ACC112 (cell line): ENCODE measurements around the gene CD248.
"Not testable (repeated sequence)": the region's sequence is repeated elsewhere in the genome, so short reads cannot be mapped to it uniquely, and the experiment has no call there.

Experiments used
- H2AFZ ChIP-seq: fragments of 200-600 bp; sonication (generic); one replicate; pipeline ENCODE4 v1.6.0; 2017; ENCODE audit warnings: antibody characterized with exemption, low read length; ENCODE audit not compliant: unreplicated experiment
- H3K27ac ChIP-seq: fragments of 200-600 bp; sonication (generic); 2 replicates; pipeline ENCODE4 v1.5.1; 2014; ENCODE audit warnings: low read depth, mild to moderate bottlenecking, antibody characterized with exemption, low read length, moderate library complexity
- H3K27me3 ChIP-seq: fragments of 200-600 bp; sonication (generic); 2 replicates; pipeline ENCODE4 v1.6.1; 2014; ENCODE audit warnings: mild to moderate bottlenecking, antibody characterized with exemption, low read length, moderate library complexity, mixed read lengths; ENCODE audit not compliant: insufficient read depth
- H3K36me3 ChIP-seq: fragments of 200-600 bp; sonication (generic); 2 replicates; pipeline ENCODE4 v1.6.1; 2016; ENCODE audit warnings: mild to moderate bottlenecking, antibody characterized with exemption, low read length, moderate library complexity, mixed read lengths; ENCODE audit not compliant: insufficient read depth
- H3K4me1 ChIP-seq: fragments of 200-600 bp; sonication (generic); one replicate; pipeline ENCODE4 v1.6.1; 2016; ENCODE audit warnings: low read length, mixed read lengths; ENCODE audit not compliant: insufficient read depth, unreplicated experiment, control insufficient read depth
- H3K4me3 ChIP-seq: fragments of 200-600 bp; sonication (generic); 2 replicates; pipeline ENCODE4 v1.5.1; 2014; ENCODE audit warnings: mild to moderate bottlenecking, low read depth, low read length
- H3K79me2 ChIP-seq: fragments of 200-600 bp; sonication (generic); one replicate; pipeline ENCODE4 v1.6.0; 2016; ENCODE audit warnings: low read length; ENCODE audit not compliant: control insufficient read depth, unreplicated experiment, insufficient read depth

CD248 gene

DNA sequence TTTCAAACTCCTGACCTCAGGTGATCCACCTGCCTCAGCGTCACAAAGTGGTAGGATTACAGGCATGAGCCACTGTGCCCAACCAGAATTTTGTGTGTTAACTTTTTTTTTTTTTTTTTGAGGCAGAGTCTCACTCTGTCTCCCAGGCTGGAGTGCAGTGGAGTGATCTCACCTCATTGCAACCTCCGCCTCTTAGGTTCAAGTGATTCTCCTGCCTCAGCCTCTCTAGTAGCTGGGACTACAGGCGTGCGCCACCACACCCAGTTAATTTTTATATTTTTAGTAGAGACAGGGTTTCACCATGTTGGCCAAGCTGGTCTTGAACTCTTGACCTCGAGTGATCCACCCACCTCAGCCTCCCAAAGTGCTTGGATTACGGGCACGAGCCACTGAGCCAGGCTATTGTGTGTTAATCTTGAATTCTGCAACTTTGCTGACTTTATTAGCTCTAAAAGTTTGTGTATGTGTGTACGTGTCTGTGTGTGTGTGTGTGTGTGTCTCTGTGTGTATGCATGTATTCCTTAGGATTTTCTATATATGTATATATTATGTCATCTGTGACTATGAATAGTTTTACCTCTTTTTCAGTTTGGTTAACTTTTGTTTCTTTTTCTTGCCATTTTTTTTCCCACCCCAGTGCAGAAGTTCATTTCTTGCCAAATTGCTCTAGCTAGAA lies 33.9 kb upstream of the CD248 start:
- H3K4me1 ChIP-seq = peaks cover 12% of the 10 kb centered on the region
- not testable (repeated sequence) for H3K27ac ChIP-seq, H2AFZ ChIP-seq, H3K36me3 ChIP-seq, H3K27me3 ChIP-seq, H3K4me3 ChIP-seq, H3K79me2 ChIP-seq

DNA sequence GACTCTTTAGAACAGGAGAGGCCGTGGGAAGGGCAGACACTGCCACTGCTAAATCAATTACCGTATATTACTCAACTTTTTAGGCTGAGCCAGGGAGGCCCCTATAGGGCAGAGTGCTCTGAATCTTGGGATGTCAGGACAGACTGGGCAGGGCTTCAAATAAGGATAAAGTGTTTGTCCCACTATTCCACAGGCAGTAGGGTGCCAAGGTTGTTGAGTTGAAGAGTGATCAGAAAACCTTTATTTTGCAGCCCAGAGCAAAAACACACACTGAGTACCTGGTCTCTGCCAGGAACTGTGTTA lies 32.2 kb upstream of the CD248 start:
- Histone ChIP-seq H2AFZ (no peak overlapping the region), H3K4me3 (no peak overlapping the region), H3K27me3 (no peaks in the 10 kb centered on the region), H3K79me2 (peaks cover 8% of the 10 kb centered on the region), H3K36me3 (no peaks in the 10 kb centered on the region), H3K27ac (no peak overlapping the region), H3K4me1 (peaks cover 21% of the 10 kb centered on the region)

DNA sequence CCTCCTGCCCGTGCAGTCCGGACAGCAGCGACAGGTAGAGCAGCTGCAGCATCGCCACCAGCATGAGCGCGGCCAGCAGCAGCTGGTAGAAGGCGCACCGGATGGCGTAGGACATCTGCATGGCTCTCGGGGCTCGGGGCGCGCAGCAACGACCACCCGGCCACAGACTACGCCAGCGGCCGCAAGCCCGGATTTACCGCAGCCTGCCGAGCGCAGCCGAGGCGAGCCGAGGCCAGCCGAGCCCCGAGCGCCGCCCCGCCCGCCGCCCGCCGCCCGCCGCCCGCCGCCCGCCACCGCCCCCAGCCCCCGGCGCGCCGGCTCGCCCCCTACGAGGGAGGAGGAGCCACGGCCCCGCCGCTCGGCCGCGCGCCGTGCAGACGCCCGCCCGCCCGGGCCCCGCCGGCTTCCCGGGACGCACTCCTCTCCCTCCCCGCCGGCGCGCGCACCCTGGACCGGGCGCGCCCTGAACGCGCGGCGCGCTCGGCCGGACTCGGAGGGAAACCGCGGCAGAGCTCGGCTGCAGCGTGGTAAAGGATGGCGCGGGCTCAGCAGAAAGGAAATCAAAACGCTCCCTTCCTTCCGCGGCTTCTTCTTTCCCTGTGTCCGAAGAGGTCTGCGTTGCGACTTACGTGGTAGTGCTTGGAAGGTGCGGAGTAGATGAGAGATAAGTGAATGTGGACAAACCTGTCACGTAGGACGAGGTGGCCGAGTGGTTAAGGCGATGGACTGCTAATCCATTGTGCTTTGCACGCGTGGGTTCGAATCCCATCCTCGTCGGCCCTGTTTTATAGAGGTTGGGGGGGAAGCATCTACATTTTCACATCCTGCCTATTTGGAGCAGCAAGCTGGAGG lies 30.8 kb upstream of the CD248 start, which contains the start of gene B4GAT1:
Gene B4GAT1, minus strand, starts transcription at position 205 of the 852 bp plus-strand sequence. Its CDS starts 84 bp downstream, at position 121.
- H3K36me3 ChIP-seq = no peaks in the 10 kb centered on the region
- peaks cover 26% of the 10 kb centered on the region for H3K4me1 ChIP-seq
- H3K79me2 ChIP-seq = peaks cover 20% of the 10 kb centered on the region
- H3K27ac ChIP-seq = peak within 1 kb of the TSS; percentile 55
- H3K27me3 ChIP-seq = no peaks in the 10 kb centered on the region
- H2AFZ ChIP-seq = peak within 1 kb of the TSS; percentile 97
- peak within 1 kb of the TSS; percentile 93 for H3K4me3 ChIP-seq

DNA sequence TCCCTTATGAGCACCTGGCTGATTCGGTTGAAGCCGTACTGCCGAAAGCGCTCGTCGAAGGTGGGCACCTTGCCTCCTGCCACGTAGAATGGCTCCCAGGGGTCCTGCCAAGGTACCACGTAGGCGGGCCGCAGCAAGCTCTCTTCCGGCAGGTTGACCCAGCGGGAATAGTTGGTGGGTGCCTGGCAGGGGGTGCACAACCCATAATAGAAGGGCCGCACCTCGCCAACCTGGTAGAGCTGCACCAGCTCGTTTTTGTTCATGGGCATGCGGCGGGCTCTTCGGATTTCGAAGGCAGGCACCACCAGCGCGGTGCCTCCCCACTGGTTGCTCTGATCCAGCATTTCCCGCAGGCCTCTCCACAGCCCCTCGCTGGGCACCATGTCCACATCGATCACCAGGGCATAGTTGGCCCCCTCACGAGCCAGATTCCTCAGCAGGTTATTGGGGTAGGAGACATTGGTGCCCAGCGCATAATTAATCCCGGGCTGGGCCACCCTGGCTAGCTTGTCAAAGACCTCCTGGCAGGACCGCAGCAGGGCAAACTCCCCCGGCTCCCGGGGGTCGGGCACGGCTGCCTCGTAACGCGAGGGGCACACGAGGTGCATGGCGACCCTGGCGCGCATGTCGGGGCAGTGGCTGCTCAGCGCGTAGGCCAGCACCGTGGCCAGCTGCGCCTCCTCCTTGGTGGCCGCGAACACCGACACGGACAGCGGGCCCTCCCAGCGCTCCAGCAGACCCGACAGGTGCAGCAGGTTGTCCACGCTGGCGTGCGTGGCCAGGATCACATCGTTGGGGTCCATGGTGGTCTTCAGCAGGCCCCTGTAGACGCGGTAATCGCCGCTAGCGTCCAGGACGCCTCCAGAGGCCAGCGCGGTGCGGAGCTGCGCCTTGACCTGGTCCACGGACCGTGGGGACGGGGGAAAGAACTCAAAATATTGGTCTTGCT lies 29.9 kb upstream of the CD248 start:
- Histone ChIP-seq H3K27ac (no peak overlapping the region; the same call in 1 of the 2 replicates), H2AFZ (peak overlapping the region; percentile 97)

DNA sequence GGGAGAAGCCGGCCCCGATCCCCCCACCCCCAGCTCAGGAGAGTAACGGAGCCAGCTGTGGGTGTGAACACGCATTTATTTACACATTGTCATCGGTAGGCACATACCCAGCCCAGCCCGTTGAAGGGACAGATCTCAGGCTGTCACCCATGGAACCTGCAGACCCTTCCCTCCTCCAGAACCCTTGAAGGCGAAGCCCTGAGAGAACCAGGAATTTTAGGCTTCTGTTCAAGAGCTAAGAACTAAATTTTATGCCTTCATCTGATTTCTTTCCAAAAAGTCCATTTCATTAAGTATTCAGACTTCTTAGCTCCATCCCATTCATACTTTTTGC lies 28.4 kb upstream of the CD248 start:
- peaks cover 20% of the 10 kb centered on the region for H3K79me2 ChIP-seq
- peak overlapping the region; percentile 57 for H3K27ac ChIP-seq
- peaks cover 26% of the 10 kb centered on the region for H3K4me1 ChIP-seq
- peak overlapping the region; percentile 81 for H2AFZ ChIP-seq
- no peaks in the 10 kb centered on the region for H3K36me3 ChIP-seq
- H3K27me3 ChIP-seq = no peaks in the 10 kb centered on the region
- H3K4me3 ChIP-seq = peak overlapping the region; percentile 83

More for the DNA sequence above, 29.9 kb upstream of the CD248 start:
- H3K36me3 ChIP-seq = no peaks in the 10 kb centered on the region
- H3K4me3 ChIP-seq = peak overlapping the region; percentile 83
- no peaks in the 10 kb centered on the region for H3K27me3 ChIP-seq
- peaks cover 26% of the 10 kb centered on the region for H3K4me1 ChIP-seq
- peaks cover 20% of the 10 kb centered on the region for H3K79me2 ChIP-seq

DNA sequence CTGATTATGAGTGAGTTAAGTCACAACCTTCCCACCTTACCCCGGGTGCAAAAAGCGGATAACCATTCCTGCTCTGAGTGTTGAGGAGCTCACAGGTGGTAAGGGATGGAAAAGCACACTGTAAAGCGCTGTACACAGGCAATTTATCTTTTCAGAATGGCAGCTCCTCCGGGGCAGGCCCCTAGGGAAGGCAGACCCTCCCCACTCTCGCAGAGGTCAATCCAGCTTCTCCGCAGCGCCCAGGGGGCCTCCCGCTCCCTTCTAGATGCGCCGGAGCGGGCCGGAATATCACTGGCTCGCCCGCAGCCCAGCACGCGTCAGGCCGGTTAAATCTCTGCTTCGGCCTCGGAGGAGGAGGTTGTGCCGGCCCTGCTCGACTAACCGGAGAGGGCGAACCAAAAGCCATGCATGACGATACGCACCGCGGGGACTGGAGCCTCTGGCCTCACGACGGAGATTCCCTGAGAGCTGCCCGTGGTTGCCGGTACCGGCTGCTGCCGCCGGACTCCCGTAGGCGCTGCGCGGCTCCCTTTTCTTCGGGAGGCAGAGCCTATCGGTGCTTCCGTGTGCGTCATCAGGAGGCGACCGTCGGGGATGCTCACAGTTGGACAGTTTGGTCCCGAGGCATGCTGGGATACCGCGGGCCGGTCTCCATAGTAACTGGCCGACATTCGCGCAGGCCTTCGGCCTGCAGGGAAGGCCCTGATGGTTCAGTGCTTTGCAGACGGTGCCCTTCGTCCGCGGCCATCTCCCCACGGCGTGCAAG lies 27.9 kb upstream of the CD248 start, which contains the start of gene BRMS1:
Gene BRMS1, minus strand, starts transcription at position 555 of the 766 bp plus-strand sequence. CDS start 2,870 bp downstream, outside the sequence.
- peaks cover 26% of the 10 kb centered on the region for H3K4me1 ChIP-seq
- H3K27me3 ChIP-seq = no peaks in the 10 kb centered on the region
- peak within 1 kb of the TSS; percentile 83 for H3K4me3 ChIP-seq
- H3K27ac ChIP-seq = peak within 1 kb of the TSS; percentile 57
- peak within 1 kb of the TSS; percentile 81 for H2AFZ ChIP-seq
- H3K79me2 ChIP-seq = peaks cover 20% of the 10 kb centered on the region
- no peaks in the 10 kb centered on the region for H3K36me3 ChIP-seq

DNA sequence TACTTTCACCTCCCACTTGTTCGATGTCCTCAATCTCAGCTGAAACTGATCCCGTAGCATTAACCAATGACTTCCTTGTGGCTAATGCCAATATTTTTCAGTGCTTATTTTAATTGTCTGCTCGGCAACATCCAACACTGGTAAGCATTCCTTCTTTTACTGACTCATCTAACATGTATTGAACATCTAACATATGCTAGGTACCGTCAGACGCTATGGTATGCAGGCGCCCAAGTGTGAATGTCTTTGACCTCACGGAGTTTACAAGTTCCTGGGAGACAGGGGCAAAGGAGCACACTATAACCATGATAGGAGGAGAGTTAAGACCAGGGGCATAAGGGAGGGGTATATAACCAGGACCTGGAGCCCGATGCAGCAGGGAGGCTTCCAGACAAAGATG lies 26.3 kb upstream of the CD248 start:
- peaks cover 30% of the 10 kb centered on the region for H3K4me1 ChIP-seq
- no peak overlapping the region; the same call in 1 of the 2 replicates for H3K4me3 ChIP-seq
- no peaks in the 10 kb centered on the region for H3K36me3 ChIP-seq
- peaks cover 20% of the 10 kb centered on the region for H3K79me2 ChIP-seq
- no peaks in the 10 kb centered on the region for H3K27me3 ChIP-seq
- H3K27ac ChIP-seq = no peak overlapping the region
- no peak overlapping the region for H2AFZ ChIP-seq

DNA sequence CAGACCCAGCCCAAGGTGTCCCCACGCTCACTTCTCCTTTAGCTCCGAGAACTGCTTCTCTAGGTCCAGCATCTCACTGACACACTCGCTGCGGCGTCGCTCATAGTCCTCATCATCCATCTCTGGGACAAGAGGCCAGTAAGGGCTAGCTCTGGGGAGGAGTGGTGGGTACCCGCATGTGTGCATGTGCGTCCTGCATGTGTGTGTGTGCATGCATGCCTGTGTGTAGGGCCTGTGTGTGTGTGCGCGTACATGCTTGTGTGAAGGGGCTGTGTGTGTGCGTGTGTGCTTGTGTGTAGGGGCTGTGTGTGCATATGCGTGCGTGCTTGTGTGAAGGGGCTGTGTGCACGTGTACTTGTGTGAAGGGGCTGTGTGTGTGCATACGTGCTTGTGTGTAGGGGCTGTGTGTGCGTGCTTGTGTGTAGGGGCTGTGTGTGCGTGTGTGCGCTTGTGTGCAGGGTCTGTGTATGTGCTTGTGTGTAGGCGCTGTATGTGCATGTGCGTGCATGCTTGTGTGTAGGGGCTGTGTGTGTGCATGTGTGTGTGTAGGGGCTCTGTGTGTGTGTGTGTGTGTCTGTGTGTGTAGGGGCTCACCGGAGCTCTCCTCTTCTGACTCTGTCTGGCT lies 24.8 kb upstream of the CD248 start:
- H3K79me2 ChIP-seq = peaks cover 20% of the 10 kb centered on the region
- no peaks in the 10 kb centered on the region for H3K27me3 ChIP-seq
- H3K27ac ChIP-seq = no peak overlapping the region
- no peak overlapping the region for H2AFZ ChIP-seq
- H3K4me3 ChIP-seq = no peak overlapping the region
- H3K4me1 ChIP-seq = peaks cover 41% of the 10 kb centered on the region
- no peaks in the 10 kb centered on the region for H3K36me3 ChIP-seq

DNA sequence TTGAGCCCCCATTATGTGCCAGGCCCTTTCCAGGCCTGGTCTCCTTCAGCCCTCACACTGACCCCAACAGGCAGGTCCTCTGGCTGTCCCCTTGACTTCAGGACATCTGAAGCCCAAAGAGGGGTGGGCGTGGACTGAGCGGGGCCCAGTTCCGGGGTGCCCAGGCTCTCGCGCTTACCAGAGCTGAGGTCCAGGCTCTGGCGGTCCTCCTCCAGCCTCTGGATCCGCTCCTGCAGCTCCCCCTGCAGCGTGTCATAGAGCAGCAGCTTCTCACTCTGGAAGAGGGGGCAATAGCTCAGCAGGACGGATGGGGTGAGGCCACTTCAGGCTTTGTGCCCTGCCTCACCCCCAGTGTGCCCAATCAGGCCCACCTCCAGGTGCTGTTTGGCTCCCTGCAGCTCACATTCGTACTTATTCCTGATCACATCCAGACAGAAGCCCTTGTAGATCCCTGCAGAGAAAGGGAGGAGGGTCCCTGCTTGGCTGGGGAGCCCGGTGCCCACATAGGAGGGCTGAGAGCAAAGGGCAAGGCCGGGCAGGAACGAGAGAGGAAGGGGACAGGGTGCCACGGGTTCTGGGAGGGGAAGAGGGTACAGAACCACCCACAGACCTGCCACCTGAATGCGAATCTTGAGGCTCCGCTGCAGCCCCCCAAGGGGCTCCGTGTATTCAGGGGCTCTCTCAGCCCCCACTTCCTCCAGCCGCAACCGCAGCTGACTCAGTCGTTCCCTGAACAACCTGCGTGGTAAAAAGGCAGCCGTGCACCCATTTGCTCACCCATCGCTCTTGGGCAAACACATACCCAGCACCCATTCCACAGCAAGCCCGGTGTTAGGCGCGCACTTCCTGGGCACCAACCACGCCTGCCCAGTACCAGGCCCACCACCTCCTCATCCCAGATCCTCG lies 24.0 kb upstream of the CD248 start:
- Histone ChIP-seq H3K27me3 (no peaks in the 10 kb centered on the region), H3K79me2 (peaks cover 22% of the 10 kb centered on the region), H3K36me3 (no peaks in the 10 kb centered on the region), H3K4me3 (no peak overlapping the region), H2AFZ (no peak overlapping the region), H3K27ac (no peak overlapping the region), H3K4me1 (peaks cover 34% of the 10 kb centered on the region)
